ENCODE measurements around the gene CTDSP2. TPM values are rescaled to one million over a fixed set of nuclear protein-coding genes. Genes with fewer than 3 reads are reported as not detected.

CTDSP2 gene
- total and polyA plus RNA-seq, 12 donors, result 31.2 to 138 (median 82.7) TPM

Small RNA genes within 50 kb of the gene (microRNA-seq; reads per million reads assigned to microRNA genes)
- gene MIR26A2, result 673 to 1,489 reads per million in 2 donors

Other genes starting within 250 kb of the CTDSP2 start
- gene DTX3, start 241.9 kb downstream of the CTDSP2 start, total RNA-seq, result 10 to 100 TPM; 16.9 to 30.2 (median 22.2) TPM
- gene DTX3, start 241.9 kb downstream of the CTDSP2 start, polyA plus RNA-seq, result 10 to 100 TPM; 20.9 to 58.2 TPM
- gene ARHGEF25, start 235.3 kb downstream of the CTDSP2 start, total RNA-seq, result 10 to 100 TPM in 3 of 10 donors, 1 to 10 TPM in 7; 5.0 to 17.6 (median 7.5) TPM
- 10 to 100 TPM; 13.1 to 49.2 TPM for gene ARHGEF25, start 235.3 kb downstream of the CTDSP2 start, polyA plus RNA-seq
- gene B4GALNT1, start 213.5 kb downstream of the CTDSP2 start, total RNA-seq, result 1 to 10 TPM; 2.0 to 9.3 (median 5.5) TPM
- 1 to 10 TPM; 2.4 to 5.3 TPM for gene B4GALNT1, start 213.5 kb downstream of the CTDSP2 start, polyA plus RNA-seq
- gene OS9, start 152.6 kb downstream of the CTDSP2 start, total RNA-seq, result 100 to 1,000 TPM in 7 of 10 donors, 10 to 100 TPM in 3; 84.9 to 181 (median 113) TPM
- gene OS9, start 152.6 kb downstream of the CTDSP2 start, polyA plus RNA-seq, result 100 to 1,000 TPM in 1 of 2 donors, 10 to 100 TPM in 1; 96.9 to 173 TPM
- 10 to 100 TPM in 2 of 10 donors, 1 to 10 TPM in 8; 3.4 to 13.1 (median 6.6) TPM for gene AGAP2, start 108.0 kb downstream of the CTDSP2 start, total RNA-seq
- 10 to 100 TPM in 1 of 2 donors, 1 to 10 TPM in 1; 5.3 to 17.3 TPM for gene AGAP2, start 108.0 kb downstream of the CTDSP2 start, polyA plus RNA-seq
- gene TSPAN31, start 101.7 kb downstream of the CTDSP2 start, total RNA-seq, result 10 to 100 TPM; 21.1 to 37.4 (median 26.9) TPM
- 10 to 100 TPM; 29.8 to 36.6 TPM for gene TSPAN31, start 101.7 kb downstream of the CTDSP2 start, polyA plus RNA-seq
- 10 to 100 TPM; 37.0 to 74.0 (median 52.0) TPM for gene CDK4, start 94.4 kb downstream of the CTDSP2 start, total RNA-seq
- 10 to 100 TPM; 21.7 to 61.7 TPM for gene CDK4, start 94.4 kb downstream of the CTDSP2 start, polyA plus RNA-seq
- gene MARCHF9, start 91.6 kb downstream of the CTDSP2 start, total RNA-seq, result 10 to 100 TPM; 11.2 to 15.0 (median 13.3) TPM
- gene MARCHF9, start 91.6 kb downstream of the CTDSP2 start, polyA plus RNA-seq, result 10 to 100 TPM; 14.5 to 20.7 TPM
- gene CYP27B1, start 79.7 kb downstream of the CTDSP2 start, total RNA-seq, result under 1 TPM in 2 of 10 donors, not detected in 8; 0.81 to 0.95 TPM
- gene CYP27B1, start 79.7 kb downstream of the CTDSP2 start, polyA plus RNA-seq, result under 1 TPM in 1 of 2 donors, not detected in 1; 0.14 TPM
- gene METTL1, start 74.6 kb downstream of the CTDSP2 start, total RNA-seq, result 10 to 100 TPM in 2 of 10 donors, 1 to 10 TPM in 8; 5.6 to 15.0 (median 7.9) TPM
- gene METTL1, start 74.6 kb downstream of the CTDSP2 start, polyA plus RNA-seq, result 10 to 100 TPM; 10.9 to 29.4 TPM
- 1 to 10 TPM; 1.1 to 2.6 (median 1.6) TPM for gene EEF1AKMT3, start 74.1 kb downstream of the CTDSP2 start, total RNA-seq
- 1 to 10 TPM; 1.1 to 1.2 TPM for gene EEF1AKMT3, start 74.1 kb downstream of the CTDSP2 start, polyA plus RNA-seq
- 10 to 100 TPM; 41.2 to 70.6 (median 52.6) TPM for gene TSFM, start 63.9 kb downstream of the CTDSP2 start, total RNA-seq
- gene TSFM, start 63.9 kb downstream of the CTDSP2 start, polyA plus RNA-seq, result 10 to 100 TPM; 22.9 to 58.0 TPM
- 1 to 10 TPM in 9 of 10 donors, under 1 TPM in 1; 1.00 to 2.9 (median 1.7) TPM for gene AVIL, start 28.0 kb downstream of the CTDSP2 start, total RNA-seq
- gene AVIL, start 28.0 kb downstream of the CTDSP2 start, polyA plus RNA-seq, result 1 to 10 TPM; 1.3 to 8.4 TPM
- gene ATP23, start 94.8 kb upstream of the CTDSP2 start, total RNA-seq, result 1 to 10 TPM; 2.8 to 8.5 (median 6.4) TPM
- 10 to 100 TPM in 1 of 2 donors, 1 to 10 TPM in 1; 6.8 to 11.3 TPM for gene ATP23, start 94.8 kb upstream of the CTDSP2 start, polyA plus RNA-seq

Measured in heart right ventricle (tissue), 12 donors.